Prostate gland (tissue), 2 donors: ENCODE data around the gene SH2D7. TPM values are rescaled to one million over a fixed set of nuclear protein-coding genes. Genes with fewer than 3 reads are reported as not detected.

Source experiments
- DNase-seq: peaks from one replicate; pipeline ENCODE4 v3.0.0-alpha.2; 2019; ENCODE audit warnings: low spot score
- H3K27ac ChIP-seq, 2 donors: fragments of 200-600 bp; sonication (generic); 2 replicates each; pipeline ENCODE4 v1.5.1; 2017 to 2019
- H3K27me3 ChIP-seq: fragments of 200-600 bp; sonication (generic); replicated peaks from 2 replicates; pipeline ENCODE4 v1.5.1; 2019; ENCODE audit not compliant: insufficient read depth
- H3K36me3 ChIP-seq, 2 donors: fragments of 200-600 bp; sonication (generic); 1 replicate in 1 of 2; 2 replicates in 1 of 2; pipeline versions ENCODE4 v1.5.1 to v1.8.1; 2017 to 2019
- H3K4me1 ChIP-seq: fragments of 200-600 bp; sonication (generic); replicated peaks from 2 replicates; pipeline ENCODE4 v1.5.1; 2019
- H3K4me3 ChIP-seq, 2 donors: fragments of 200-600 bp; sonication (generic); 2 replicates each; pipeline ENCODE4 v1.5.1; 2017 to 2019
- H3K9me3 ChIP-seq: fragments of 200-600 bp; sonication (generic); 2 replicates; pipeline ENCODE4 v1.5.1; 2017
- POLR2A ChIP-seq: fragments of 450-650 bp; IDR thresholded peaks from one replicate; pipeline ENCODE4 v1.6.1; 2016; ENCODE audit warnings: antibody characterized with exemption, mild to moderate bottlenecking
- POLR2AphosphoS5 ChIP-seq: sonication (generic); formaldehyde crosslinking; IDR thresholded peaks from one replicate; pipeline ENCODE4 v1.6.1; 2017; ENCODE audit warnings: antibody characterized with exemption
- WGBS: methylation state at CpG from one replicate; pipeline ENCODE4 v1.1.5; 2018; 5-methylcytosine and 5-hydroxymethylcytosine counted together
- intact Hi-C: fragments of 100-400 bp; cut with DNase I; formaldehyde crosslinking; loops from one replicate; pipeline ENCODE4 v1.14.2; 2022
- total RNA-seq, 2 donors: library from RNA; depleted of rRNA; stranded (reverse); fragments of >200 nt; gene quantifications; one replicate each; pipeline ENCODE4 v1.1.0, GENCODE V29; 2016
- TF ChIP-seq, protein P1 (sequence below), 4 experiments: fragments of 200-600 bp in 2 of 4; fragments of 450-650 bp in 2 of 4; sonication (generic) in 2 of 4; IDR thresholded peaks; 1 replicate in 3 of 4; 2 replicates in 1 of 4; pipeline ENCODE4 v1.5.1; 2016 to 2019; ENCODE audit warnings: antibody characterized with exemption in 4 of 4, mild to moderate bottlenecking in 2 of 4, moderate library complexity in 2 of 4

The SH2D7 gene
- total RNA-seq, 2 donors from 2014 or later, result 0.28 TPM; not detected in 1

DNA sequence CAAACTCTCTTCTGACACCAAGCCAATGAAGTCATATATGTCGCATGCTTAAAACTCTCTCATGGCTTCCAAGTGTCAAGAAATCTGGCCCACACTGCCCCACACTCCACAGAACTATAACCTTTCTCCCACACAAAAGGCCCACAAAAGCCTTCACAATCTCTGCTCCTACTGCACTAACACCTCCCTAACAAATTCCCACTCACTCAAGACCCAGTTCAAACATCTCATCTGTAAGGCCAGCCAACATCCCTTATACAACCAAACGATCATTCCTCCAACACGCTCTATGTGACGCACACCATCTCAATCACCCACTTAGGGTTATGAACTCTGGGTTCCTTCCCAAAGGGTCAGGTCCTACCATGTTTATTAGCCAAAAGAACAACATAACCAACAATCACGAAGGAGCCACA lies 28.4 kb upstream of the SH2D7 start:
- TF ChIP-seq POLR2A, result no peak
- TF ChIP-seq, protein P1, sequence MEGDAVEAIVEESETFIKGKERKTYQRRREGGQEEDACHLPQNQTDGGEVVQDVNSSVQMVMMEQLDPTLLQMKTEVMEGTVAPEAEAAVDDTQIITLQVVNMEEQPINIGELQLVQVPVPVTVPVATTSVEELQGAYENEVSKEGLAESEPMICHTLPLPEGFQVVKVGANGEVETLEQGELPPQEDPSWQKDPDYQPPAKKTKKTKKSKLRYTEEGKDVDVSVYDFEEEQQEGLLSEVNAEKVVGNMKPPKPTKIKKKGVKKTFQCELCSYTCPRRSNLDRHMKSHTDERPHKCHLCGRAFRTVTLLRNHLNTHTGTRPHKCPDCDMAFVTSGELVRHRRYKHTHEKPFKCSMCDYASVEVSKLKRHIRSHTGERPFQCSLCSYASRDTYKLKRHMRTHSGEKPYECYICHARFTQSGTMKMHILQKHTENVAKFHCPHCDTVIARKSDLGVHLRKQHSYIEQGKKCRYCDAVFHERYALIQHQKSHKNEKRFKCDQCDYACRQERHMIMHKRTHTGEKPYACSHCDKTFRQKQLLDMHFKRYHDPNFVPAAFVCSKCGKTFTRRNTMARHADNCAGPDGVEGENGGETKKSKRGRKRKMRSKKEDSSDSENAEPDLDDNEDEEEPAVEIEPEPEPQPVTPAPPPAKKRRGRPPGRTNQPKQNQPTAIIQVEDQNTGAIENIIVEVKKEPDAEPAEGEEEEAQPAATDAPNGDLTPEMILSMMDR (IDR thresholded peaks at IDR 0.05), result no peak
- TF ChIP-seq POLR2AphosphoS5, result no peak
- no peak for DNase-seq
- H3K36me3 ChIP-seq, result no peaks in the 10 kb centered on the region
- intact Hi-C loops, result no loop called here
- no peaks in the 10 kb centered on the region for H3K9me3 ChIP-seq
- no peak overlapping the region for H3K4me3 ChIP-seq
- H3K4me1 ChIP-seq, result peaks cover 39% of the 10 kb centered on the region
- 77% methylated on average over 5 of the region's 5 CpGs for WGBS
- peak overlapping the region; percentile 5 to 30 for H3K27ac ChIP-seq
- no peaks in the 10 kb centered on the region for H3K27me3 ChIP-seq

DNA sequence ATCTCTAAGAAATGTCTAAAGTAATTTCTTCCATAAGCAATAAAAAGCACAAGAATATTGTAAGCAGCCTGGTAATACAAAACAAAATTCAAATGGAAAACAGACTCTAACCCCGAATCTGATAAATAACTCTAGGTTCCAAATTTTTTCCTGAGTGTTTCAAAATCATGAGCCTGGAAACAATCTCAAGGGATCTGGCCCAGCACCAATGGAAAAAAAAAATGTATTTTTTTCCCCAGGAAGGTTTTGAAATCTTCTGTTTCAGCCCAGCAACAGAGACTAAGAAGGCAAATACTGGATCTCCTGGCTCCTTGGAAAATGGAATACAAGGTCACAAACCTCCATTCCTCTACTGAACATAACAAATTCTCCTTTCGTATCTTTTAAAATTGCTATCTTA lies 27.8 kb upstream of the SH2D7 start:
- DNase-seq, result no peak
- Histone ChIP-seq H3K27me3 (no peaks in the 10 kb centered on the region), H3K27ac (peak overlapping the region; percentile 56 to 64), H3K9me3 (no peaks in the 10 kb centered on the region), H3K4me1 (peaks cover 34% of the 10 kb centered on the region), H3K36me3 (no peaks in the 10 kb centered on the region), H3K4me3 (no peak overlapping the region)
- 72% methylated on average over 2 of the region's 2 CpGs for WGBS
- TF ChIP-seq POLR2AphosphoS5 (no peak), POLR2A (no peak)
- TF ChIP-seq, protein P1 (IDR thresholded peaks at IDR 0.05), result no peak
- intact Hi-C loops, result no loop called here

DNA sequence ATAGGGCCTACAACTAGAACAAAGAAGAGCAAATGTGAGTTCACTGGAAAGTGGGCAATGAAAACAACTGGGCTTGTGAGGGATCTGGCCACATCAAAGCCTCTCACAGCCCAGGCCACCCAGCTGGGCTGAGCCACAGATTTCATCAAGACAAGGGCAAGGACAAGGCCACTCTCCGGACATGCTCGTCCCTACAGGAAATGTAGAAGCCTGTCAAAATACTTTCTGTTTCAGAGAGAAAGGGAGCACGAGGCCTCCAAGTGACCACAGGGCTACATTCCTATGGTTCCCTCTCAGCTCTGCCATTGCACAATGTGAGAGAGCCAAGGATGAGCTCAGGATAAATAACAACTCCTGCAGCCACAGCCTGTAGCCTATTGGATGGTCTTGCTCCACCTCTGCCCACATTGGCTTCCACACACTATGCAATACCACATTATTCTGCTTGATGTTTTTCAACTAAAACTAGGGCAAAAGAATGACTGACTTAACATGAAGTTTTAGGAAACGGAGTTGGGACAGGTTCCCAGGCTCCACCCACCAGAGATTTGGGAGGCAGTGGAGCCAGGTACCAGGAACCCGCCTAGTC lies 27.0 kb upstream of the SH2D7 start:
- H3K4me1 ChIP-seq, result peaks cover 27% of the 10 kb centered on the region
- peak overlapping the region; percentile 56 to 64 for H3K27ac ChIP-seq
- WGBS, result 54% methylated on average over 5 of the region's 5 CpGs
- no peaks in the 10 kb centered on the region for H3K27me3 ChIP-seq
- DNase-seq, result no peak
- H3K4me3 ChIP-seq, result no peak overlapping the region
- intact Hi-C loops, result no loop called here
- H3K36me3 ChIP-seq, result no peaks in the 10 kb centered on the region
- no peaks in the 10 kb centered on the region for H3K9me3 ChIP-seq
- no peak for TF ChIP-seq POLR2A
- TF ChIP-seq POLR2AphosphoS5, result peak; percentile 25
- TF ChIP-seq, protein P1 (IDR thresholded peaks at IDR 0.05), result no peak

DNA sequence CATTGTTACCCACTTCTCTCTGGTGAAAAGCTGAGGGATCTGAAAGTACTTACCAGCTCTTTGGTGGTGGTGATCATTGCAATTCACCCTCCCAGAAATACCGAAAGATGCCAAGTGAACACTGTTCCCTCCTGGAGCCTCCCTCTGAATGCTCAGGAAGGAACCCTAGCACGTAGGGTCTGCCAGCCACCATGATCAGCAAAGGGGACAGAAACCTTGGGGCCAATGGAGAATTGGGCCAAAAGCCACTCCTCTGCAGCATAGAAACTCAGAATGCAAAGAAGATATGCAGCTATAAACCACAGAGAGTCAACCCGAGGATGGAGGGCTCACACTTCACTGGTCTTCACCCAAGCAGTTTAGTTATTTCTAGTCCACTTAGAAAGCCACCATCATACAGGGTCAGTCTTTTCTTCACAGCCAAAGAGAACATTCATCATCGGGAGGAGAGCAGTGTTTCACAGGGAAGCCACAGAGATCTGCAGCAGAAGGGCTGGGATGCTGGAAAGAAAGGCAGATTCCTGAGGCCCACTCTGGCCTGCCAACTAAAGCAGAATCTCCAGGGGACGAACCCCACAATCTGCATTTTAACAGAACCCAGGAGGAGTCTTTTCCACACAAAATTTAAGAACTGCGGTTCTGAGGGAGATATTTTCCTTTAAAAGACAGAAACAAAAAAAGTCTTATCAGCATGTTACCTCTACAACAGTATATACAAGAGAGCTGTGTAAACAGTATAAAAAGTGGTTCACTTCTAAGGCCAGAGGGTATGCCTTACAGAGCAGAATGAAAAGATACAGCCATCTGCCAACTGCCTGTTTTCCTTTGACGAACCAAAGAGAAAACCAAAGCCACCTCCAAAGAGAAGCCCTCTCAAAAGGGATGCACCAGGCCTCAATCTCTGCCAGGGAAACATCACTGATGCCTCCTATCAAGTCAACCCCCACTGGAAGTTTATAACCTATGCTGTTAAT lies 26.1 kb upstream of the SH2D7 start:
- Histone ChIP-seq H3K4me3 (no peak overlapping the region), H3K4me1 (peaks cover 27% of the 10 kb centered on the region), H3K27me3 (no peaks in the 10 kb centered on the region), H3K36me3 (no peaks in the 10 kb centered on the region), H3K27ac (peak overlapping the region; percentile 56 to 64), H3K9me3 (no peaks in the 10 kb centered on the region)
- TF ChIP-seq POLR2A, result no peak
- no peak for TF ChIP-seq POLR2AphosphoS5
- TF ChIP-seq, protein P1 (IDR thresholded peaks at IDR 0.05), result no peak
- WGBS, result 58% methylated on average over 7 of the region's 7 CpGs
- intact Hi-C loops, result no loop called here
- DNase-seq, result no peak
